ENCODE measurements around the gene DNAAF9. TPM values are rescaled to one million over a fixed set of nuclear protein-coding genes. Genes with fewer than 3 reads are reported as not detected.

Gene DNAAF9
- total and polyA plus RNA-seq, 2 of the 8 experiments (the other 6 are each of a cell fraction or from before 2014, with no cell fraction given), result 2.6 to 5.7 TPM

GRCh38 chr20:3382836-3383235, 24.6 kb downstream of the DNAAF9 start (continued):
- TF ChIP-seq CHD7 (IDR thresholded peaks at IDR 0.05; ENCODE audit: insufficient replicate concordance, low read length) (no peak), USF2 (IDR thresholded peaks at IDR 0.05; ENCODE audit: low read length) (no peak), POLR2A (IDR thresholded peaks at IDR 0.05; ENCODE audit: control extremely low read depth in 1 of 2, low read depth in 2 of 2, low read length in 2 of 2) (no peak), ATF3 (IDR thresholded peaks at IDR 0.05; ENCODE audit: insufficient read depth, low read depth, low read length) (no peak), TEAD4 (IDR thresholded peaks at IDR 0.05; ENCODE audit: low read depth, low read length) (no peak), SP1 (IDR thresholded peaks at IDR 0.05; ENCODE audit: low read depth, low read length) (no peak), EGR1 (IDR thresholded peaks at IDR 0.05; ENCODE audit: borderline replicate concordance, low read depth, low read length) (no peak)
